ENCODE data around the gene ARRDC2.
"Not testable (repeated sequence)": the region's sequence is repeated elsewhere in the genome, so short reads cannot be mapped to it uniquely, and the experiment has no call there.

ARRDC2 gene

GRCh38 chr19:17993076-17993813 is 14.7 kb upstream of the ARRDC2 start:
- no peak for DNase-seq

- DNase-seq = no peak
Observed at GRCh38 chr19:17996826-17997316, 11.1 kb upstream of the ARRDC2 start.

GRCh38 chr19:17997969-17998826 is 9.8 kb upstream of the ARRDC2 start:
- no peak for DNase-seq

GRCh38 chr19:17998827-17999150 is 9.2 kb upstream of the ARRDC2 start:
- no peak for DNase-seq

GRCh38 chr19:17999684-18000479 is 8.1 kb upstream of the ARRDC2 start:
- DNase-seq = no peak

GRCh38 chr19:18000480-18000914 is 7.5 kb upstream of the ARRDC2 start:
- DNase-seq = no peak

GRCh38 chr19:18000915-18001776 is 6.8 kb upstream of the ARRDC2 start:
- no peak for DNase-seq

GRCh38 chr19:18001777-18002345 is 6.1 kb upstream of the ARRDC2 start:
- DNase-seq = no peak

GRCh38 chr19:18002347-18002850 is 5.6 kb upstream of the ARRDC2 start:
- no peak for DNase-seq

- DNase-seq = not testable (repeated sequence)
Observed at GRCh38 chr19:18005750-18006149, 2.2 kb upstream of the ARRDC2 start.

GRCh38 chr19:18007044-18007916 is 690 bp upstream of the ARRDC2 start:
- DNase-seq = no peak

- no peak for DNase-seq
Observed at GRCh38 chr19:18008814-18009213, 844 bp downstream of the ARRDC2 start.

GRCh38 chr19:18009412-18010066 is 1.6 kb downstream of the ARRDC2 start:
- no peak for DNase-seq

GRCh38 chr19:18010149-18010548 is 2.2 kb downstream of the ARRDC2 start:
- DNase-seq = no peak

GRCh38 chr19:18013210-18014111 is 5.5 kb downstream of the ARRDC2 start:
- DNase-seq = no peak

GRCh38 chr19:18014197-18014596 is 6.2 kb downstream of the ARRDC2 start:
- DNase-seq = no peak

GRCh38 chr19:18016209-18016910 is 8.4 kb downstream of the ARRDC2 start:
- DNase-seq = no peak
